NCI-H2081 (cell line): Measurements from ENCODE around the gene THEM4.

Source experiments
- DNase-seq, 2 experiments: peaks; one replicate each; lab custom pipeline; 2025; lab: John Stamatoyannopoulos, UW

THEM4 gene

DNA sequence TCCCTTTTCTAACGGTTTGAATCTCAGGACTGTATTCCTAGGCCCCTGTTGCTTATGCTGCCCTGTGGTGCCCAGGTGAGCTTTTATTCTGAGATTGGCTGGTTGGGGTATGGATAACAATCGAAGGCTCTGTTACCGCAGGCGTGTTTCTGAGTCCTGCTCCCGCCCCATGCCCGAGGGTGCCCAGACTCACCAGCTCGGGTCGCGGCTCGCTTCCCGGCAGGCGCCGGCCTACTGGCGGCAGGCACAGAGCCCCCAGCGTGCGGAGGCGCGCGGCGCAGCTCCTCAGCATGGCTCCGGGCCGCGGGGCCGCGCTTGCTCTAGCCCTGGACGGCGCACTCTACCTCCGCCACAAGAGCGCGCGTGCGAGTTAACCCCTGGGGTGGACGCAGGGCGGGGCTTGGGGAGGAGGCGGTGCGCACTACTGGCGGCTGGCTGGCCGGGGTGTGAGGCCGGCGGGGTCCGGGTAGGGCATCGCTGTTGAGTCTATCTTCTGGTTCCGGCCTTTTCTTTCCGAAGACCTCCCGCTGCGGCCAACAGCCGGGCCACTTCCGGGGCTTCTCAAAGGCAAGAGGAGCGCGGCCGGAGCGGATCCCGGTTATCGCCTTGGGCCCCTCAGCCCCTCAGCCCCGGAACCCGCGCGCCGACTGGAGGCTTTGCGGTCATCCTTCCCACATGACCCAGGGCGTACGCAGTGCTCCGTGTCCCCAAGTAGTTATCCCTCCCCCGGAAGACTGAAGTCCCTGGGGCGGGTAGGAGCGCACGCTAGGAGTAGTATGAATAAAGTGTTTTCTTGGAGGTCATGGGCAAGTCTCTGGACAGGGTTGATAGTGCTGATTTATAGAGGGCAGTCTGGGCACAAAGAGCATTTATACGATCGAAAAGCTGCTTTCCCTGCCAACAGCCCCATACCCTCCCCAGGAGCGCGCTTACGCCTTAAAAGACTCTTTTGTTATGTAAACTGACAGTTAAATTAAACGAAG lies at the start of gene THEM4:
Gene THEM4, minus strand, starts transcription at position 345 of the 983 bp plus-strand sequence. Its CDS starts 53 bp downstream, at position 292.
- DNase-seq, result peak; percentile 98

DNA sequence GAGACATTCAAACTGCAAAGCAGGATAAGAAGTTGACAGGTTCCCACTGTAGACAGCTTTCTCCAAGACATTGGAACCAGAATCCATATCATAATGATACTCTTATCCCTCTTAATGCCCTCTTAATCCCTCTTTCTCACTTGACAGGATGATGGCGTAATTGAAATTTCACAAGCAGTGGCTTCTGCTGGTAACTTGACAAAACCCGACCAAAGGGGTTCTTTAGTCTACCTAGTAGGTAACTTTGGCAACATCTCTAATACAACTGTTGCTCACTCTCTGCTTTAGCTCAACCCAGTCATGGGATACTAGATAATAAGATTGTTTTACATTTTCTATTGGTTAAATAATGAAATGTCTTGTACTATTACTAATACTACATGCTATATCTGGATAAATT lies 49.6 kb upstream of the THEM4 start:
- no peak for DNase-seq

DNA sequence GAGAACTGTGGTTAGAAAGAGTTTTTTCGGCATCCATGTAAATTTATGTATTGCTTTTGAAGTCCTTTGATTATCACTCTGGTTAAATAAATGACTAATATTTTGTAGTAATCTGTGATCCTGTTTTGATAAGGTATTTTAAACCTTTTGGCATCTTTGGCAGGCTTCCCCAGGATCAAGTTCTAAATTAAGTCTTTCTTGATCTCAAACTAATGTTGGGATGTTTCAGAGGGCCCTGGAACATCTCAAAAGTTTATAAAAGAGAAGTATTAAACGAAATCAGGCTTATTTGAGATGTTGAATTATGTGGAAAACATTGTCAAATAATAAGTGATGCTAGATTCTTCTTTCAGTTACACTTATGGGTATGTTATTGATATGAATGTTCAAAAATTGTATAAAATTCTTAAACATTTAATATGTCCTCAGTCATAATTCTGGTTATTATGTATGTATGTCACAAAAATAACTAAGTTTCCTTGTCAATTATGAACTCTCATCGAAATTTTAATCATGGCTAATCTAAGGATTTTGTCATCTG lies 47.7 kb upstream of the THEM4 start:
- DNase-seq, result no peak

GRCh38 chr1:151953409-151954094 lies 44.2 kb upstream of the THEM4 start:
- no peak for DNase-seq

GRCh38 chr1:151952811-151953210 lies 43.5 kb upstream of the THEM4 start:
- DNase-seq, result no peak

DNA sequence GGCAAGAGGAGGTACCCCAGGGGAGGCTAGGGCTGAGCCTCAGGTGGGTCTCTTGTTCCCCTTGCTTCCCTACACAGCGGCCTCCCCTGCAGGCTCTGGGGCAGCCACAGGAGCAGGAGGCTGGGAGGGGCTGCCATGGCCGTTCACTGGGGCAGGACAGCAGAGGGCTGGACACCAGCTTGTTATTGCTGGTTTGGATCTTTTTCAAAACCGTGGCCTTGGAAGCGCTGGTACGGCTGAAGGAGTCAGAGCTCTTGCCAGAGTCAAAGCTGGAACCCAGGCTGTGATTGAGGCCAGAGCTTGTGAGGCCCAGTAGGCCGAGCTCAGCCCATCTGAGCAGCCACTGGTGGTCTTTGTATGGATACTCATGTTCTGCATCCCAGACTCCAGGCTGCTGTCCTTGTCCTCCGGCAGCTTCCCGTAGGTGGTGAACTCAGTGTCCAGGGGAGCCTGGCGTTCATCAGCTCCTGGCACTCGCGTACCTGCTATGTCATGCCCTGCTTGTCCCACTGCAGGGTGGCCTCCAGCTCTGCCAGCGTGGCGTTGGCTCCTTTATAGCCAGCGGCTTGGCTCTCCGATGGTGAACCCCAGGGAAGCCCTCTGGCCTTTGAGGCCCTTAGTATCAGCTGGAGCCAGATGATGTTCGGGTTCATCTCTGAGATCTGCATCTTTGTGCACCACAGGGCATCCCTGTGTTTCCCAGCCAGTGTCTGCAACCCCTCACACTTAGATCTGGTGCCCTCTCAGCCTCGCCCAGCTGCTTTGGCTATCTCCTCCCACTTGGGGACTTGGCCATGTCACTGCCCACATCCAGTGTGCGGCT lies 40.3 kb upstream of the THEM4 start:
- DNase-seq, result no peak

DNA sequence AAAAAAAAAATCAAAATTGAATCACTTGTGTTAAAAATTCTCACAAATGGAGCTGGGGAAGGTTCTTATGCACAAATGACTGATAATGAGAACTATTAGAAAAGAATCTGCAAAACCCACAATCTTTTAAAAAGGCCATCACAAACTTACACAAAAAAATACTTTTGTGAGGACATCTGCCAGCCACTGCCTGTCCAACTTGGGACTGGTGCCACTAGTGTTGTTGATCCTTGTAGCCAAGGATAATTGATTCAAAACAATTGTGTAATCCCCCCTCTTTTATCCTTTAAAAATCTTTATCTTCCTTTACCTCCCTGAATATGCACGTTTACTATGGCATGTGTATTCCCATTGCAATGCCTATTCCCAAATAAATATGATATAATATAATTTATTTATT lies 39.2 kb upstream of the THEM4 start:
- DNase-seq, result no peak

DNA sequence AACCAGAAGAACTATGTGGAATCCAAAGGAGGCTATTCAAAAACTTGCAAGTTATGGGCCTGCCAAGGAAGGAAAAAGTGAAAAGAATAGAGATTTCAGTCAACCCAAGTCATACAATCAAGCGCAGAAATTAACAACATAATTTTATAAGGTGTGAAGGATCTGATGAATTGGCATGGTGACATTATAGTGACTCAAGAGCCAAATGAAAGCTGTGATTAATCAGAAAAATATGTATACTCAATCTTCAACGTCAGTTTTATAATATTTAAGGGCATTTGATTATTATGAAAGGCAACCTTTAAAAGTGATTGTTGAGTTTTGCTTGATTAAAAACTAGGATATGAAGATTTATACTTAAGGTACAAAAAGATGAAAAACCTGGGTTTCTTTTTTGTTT lies 37.8 kb upstream of the THEM4 start:
- DNase-seq, result no peak

GRCh38 chr1:151945725-151946722 lies 36.7 kb upstream of the THEM4 start:
- peak; percentile 72 to 79 for DNase-seq

- DNase-seq, result no peak
Measured at GRCh38 chr1:151944857-151945575, 35.7 kb upstream of the THEM4 start.

GRCh38 chr1:151944126-151944856 lies 35.0 kb upstream of the THEM4 start:
- no peak for DNase-seq

DNA sequence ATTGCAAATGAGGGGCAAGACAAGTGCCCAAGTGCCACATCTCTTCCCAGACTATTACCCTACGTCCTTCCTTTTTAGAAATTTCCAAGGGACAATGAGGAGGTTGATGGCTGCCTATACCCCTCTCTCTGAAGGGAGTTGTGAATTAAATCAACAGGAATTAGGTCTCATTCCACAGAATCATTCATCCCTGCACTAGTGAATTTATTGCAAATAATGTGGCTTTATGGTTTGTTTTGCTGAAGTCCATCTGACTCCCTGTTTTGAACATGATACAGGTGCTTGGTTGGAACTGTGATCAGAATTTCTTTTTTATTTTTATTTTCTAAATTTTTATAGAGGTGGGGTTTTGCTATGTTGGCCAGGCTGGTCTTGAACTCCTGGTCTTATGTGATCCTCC lies 34.3 kb upstream of the THEM4 start:
- DNase-seq, result no peak

DNA sequence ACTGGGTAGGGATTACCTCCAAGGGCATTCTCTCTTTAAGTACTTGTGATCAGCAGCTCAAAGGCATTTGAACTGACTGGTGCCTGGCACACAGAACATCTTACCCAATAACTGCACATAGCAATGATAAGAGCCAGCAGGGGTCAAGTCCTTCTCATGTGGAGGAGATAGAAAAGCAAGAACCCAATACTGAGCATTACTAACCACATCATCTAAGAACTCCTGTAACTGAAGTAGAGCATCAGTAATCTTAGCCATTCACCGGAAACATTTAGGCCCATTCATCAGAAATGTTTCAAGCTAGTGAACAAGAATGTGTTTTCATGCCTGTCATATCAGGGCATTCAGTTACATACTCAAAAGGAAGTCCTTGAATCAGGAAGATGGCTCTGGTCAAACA lies 33.6 kb upstream of the THEM4 start:
- DNase-seq, result no peak

GRCh38 chr1:151940541-151940940 lies 31.2 kb upstream of the THEM4 start:
- no peak for DNase-seq

GRCh38 chr1:151939779-151940178 lies 30.5 kb upstream of the THEM4 start:
- no peak for DNase-seq

DNA sequence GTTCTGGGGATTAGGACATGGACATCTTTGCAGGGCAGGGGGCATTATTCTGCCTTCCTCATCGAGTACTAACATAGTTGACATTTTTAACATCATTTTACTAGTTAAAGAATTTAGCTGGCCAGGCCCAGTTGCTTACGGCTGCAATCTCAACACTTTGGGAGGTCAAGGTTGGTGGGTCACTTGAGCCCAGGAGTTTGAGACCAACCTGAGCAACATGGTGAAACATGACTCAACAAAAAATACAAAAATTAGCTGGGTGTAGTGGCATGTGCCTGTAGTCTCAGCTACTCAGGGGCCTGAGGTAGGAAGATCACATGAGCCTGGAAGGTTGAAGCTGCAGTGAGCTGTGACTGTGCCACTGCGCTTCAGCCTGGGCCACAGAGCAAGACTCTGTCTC lies 29.8 kb upstream of the THEM4 start:
- no peak for DNase-seq

- no peak for DNase-seq
Measured at GRCh38 chr1:151936653-151937052, 27.3 kb upstream of the THEM4 start.

DNA sequence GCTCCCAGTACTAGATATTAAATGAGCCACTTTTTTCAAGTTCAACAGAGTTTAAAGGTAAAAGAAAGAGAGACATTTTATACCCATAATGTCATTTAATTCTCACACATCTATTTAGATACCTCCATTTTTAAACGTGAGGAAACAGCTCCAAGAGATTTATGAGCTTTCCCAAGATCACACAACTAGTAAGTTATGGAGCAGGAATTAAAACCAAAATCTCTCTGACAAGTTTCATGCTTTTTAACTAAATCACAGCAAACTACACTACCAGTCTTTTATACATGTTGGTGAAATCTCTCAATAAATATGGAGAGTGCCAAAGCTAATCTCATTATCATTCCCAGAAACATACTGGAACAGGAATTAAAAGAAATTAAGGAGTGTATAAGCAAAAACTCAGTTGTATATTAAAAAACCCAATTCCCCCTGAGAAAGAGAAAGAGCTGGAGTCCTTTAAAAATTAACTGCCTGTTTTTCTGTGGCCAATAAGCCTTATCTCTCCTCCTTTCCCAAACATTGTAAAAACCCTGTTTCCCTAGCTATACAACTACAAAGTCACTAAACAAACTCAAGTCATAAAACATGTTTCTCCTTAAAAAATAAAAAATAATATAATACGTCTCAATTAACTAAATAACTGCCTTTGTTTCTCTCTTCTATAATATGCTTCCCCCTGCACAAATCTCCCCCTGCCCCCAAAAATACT lies 26.7 kb upstream of the THEM4 start:
- DNase-seq, result no peak

GRCh38 chr1:151935154-151935553 lies 25.8 kb upstream of the THEM4 start:
- no peak for DNase-seq
